A549 (cell line): Measurements from ENCODE around the gene PAK1.

ENCODE experiments used
- CEBPB ChIP-seq, 2 experiments: fragments of >200 bp in 1 of 2; sonication (Bioruptor Twin) in 1 of 2; formaldehyde crosslinking in 1 of 2; IDR thresholded peaks; 2 replicates each; pipeline ENCODE4 v1.6.1; 2012 to 2016
- TF ChIP-seq, protein P1 (sequence below): fragments of >200 bp; sonication (Bioruptor Twin); formaldehyde crosslinking; IDR thresholded peaks from 3 replicates; pipeline ENCODE4 v1.5.1; 2016

DNA sequence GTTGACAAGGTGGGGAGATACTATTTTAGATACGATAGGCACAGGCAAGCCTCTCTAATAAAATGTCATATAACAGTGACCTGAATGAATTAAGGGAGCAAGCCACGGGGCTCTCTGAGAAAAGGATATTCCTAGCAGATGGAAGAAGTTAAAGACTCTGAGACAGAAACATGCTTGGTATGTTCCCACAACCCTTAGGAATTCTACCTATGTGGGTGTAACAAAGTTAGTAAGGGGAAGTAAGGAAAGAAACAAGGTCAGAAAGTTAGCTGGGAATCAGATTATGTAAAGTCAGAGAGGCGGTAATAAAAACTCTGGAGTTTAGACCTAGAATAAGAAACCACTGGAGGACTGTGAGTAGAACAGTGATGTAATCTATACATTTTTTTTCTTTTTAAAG, 112.7 kb downstream of the PAK1 start:
- no peak for TF ChIP-seq CEBPB (IDR thresholded peaks at IDR 0.05)
- TF ChIP-seq, protein P1, sequence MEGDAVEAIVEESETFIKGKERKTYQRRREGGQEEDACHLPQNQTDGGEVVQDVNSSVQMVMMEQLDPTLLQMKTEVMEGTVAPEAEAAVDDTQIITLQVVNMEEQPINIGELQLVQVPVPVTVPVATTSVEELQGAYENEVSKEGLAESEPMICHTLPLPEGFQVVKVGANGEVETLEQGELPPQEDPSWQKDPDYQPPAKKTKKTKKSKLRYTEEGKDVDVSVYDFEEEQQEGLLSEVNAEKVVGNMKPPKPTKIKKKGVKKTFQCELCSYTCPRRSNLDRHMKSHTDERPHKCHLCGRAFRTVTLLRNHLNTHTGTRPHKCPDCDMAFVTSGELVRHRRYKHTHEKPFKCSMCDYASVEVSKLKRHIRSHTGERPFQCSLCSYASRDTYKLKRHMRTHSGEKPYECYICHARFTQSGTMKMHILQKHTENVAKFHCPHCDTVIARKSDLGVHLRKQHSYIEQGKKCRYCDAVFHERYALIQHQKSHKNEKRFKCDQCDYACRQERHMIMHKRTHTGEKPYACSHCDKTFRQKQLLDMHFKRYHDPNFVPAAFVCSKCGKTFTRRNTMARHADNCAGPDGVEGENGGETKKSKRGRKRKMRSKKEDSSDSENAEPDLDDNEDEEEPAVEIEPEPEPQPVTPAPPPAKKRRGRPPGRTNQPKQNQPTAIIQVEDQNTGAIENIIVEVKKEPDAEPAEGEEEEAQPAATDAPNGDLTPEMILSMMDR: no peak
